EH (cell line): ENCODE measurements around the gene DIAPH1.
A peak's percentile ranks its signal among the peaks of the same experiment; 100 is the strongest.

Experiments used
- DNase-seq: peaks from one replicate; pipeline ENCODE4 v3.0.0-alpha.2; 2015; ENCODE audit warnings: low read depth

DIAPH1 gene

GRCh38 chr5:141639357-141640050 lies 20.7 kb upstream of the DIAPH1 start:
- no peak for DNase-seq

DNA sequence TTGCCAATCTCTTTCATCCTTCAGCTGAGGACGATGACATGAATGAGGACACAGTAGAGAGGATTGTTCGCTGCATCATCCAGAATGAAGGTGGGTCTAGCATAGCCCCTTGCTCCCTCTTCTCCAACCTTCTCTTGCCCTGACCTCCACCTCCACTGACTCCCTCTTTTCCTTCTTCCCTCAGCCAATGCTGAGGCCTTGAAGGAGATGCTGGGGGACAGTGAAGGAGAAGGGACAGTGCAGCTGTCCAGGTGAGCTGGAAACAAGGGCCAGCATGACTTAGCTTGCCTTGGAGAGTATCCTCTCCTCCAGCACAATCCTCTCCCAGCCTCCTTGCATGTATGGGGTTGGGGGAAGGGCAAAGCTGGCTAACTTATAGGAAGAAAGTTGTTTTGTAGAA lies 20.0 kb upstream of the DIAPH1 start:
- no peak for DNase-seq

DNA sequence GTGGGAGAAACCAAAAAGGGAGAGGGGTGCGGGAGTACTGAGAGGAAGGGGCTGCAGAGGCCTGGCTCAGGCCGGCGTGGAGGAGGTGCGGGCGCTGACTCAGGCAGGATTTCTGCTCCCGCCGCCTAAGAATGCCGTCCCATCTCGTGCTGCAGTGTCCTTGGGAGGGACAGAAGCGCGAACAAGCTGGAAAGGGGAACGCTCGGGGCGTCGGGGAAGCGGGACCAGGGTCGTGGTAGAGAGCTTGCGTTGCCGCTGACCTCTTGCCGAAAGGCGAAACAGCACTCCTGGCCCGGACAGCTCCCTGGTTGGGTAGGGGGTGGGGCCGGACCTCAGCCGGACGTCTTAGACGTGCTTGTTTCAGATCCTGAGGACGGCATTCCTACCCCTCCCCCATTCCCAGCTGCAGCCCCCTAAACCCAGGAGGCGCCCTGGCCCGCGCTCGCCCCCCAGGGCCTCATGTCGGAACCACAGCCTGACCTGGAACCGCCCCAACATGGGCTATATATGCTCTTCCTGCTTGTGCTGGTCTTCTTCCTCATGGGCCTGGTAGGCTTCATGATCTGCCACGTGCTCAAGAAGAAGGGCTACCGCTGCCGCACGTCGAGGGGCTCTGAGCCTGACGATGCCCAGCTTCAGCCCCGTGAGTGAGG lies 19.1 kb upstream of the DIAPH1 start:
- DNase-seq: peak; percentile 64

GRCh38 chr5:141637123-141637766 lies 18.4 kb upstream of the DIAPH1 start:
- DNase-seq: no peak

GRCh38 chr5:141636413-141637122 lies 17.8 kb upstream of the DIAPH1 start, which contains the start of the genes HDAC3 and RELL2:
TSS of gene HDAC3 (minus strand) at chr5:141636849. CDS start at chr5:141636790, 59 bp downstream.
TSS of gene RELL2 (plus strand) at chr5:141636997. CDS start at chr5:141638226, 1,229 bp downstream.
- DNase-seq: peak; percentile 90

GRCh38 chr5:141636106-141636412 lies 17.3 kb upstream of the DIAPH1 start:
- DNase-seq: no peak

- no peak for DNase-seq
These were observed 16.8 kb upstream of the DIAPH1 start for GRCh38 chr5:141635646-141636045.

DNA sequence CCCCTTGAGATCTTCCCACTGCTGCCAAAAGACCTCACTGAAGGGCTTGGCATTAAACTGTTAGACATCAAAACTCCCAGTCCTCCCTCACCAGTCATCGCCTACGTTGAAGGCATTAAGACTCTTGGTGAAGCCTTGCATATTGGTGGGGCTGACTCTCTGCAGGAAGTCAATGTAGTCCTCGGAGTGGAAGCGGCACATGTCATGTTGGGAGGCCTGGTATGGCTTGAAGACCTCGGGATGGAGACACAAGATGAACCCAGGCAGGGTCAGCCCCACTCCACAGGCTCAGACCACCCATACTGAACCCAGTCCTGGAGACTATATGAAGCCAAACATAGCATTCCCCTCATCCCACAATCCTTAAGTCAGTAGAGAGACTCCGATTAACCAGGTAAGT lies 15.9 kb upstream of the DIAPH1 start:
- DNase-seq: no peak

- no peak for DNase-seq
These were observed 15.2 kb upstream of the DIAPH1 start for GRCh38 chr5:141633871-141634561.

GRCh38 chr5:141632650-141633049 lies 13.8 kb upstream of the DIAPH1 start:
- DNase-seq: no peak

- DNase-seq: no peak
These were observed 11.9 kb upstream of the DIAPH1 start for GRCh38 chr5:141630570-141631140.

GRCh38 chr5:141628175-141628788 lies 9.5 kb upstream of the DIAPH1 start:
- DNase-seq: peak; percentile 54

GRCh38 chr5:141623611-141624010 lies 4.8 kb upstream of the DIAPH1 start:
- DNase-seq: no peak

GRCh38 chr5:141623186-141623585 lies 4.4 kb upstream of the DIAPH1 start:
- DNase-seq: no peak

GRCh38 chr5:141618030-141618803 lies 583 bp downstream of the DIAPH1 start:
- DNase-seq: peak; percentile 53

DNA sequence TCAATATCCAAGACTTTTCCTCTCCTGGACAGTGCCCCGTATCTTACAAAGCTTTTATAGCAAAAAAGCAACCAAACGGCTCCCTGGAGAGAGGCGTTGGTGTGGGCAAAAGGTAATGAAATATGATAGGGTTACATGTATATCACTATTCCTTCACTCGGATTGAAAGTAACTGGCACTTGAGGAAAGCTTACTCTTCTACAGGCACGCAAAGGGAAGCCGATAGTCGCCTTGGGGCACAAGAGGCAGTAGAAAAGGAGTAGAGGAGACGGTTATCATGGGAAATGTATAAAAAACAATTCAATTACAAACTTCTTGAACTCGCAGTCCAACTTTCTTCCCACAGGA lies 1.1 kb downstream of the DIAPH1 start:
- peak; percentile 47 for DNase-seq

DNA sequence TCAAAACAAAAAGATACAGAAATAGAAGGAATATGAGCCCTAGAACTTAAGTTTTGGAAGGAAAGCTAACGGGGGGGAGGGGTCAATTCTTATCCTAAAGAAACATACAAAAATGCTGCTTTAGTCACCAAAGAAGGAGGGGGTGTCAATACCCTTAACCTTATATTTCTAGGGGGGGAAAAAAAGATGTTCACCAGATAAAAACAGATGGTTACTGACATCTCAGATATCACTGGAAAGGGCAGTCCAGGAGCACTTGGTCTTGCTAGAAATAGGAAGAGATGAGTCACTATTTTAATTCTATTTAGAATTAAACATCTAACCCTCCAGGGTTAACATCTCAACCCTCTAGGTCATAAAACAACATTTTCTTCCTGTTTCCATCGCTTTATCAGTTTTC lies 1.7 kb downstream of the DIAPH1 start:
- peak; percentile 42 for DNase-seq

- DNase-seq: no peak
These were observed 2.6 kb downstream of the DIAPH1 start for GRCh38 chr5:141615991-141616720.

- no peak for DNase-seq
These were observed 5.5 kb downstream of the DIAPH1 start for GRCh38 chr5:141613344-141613743.

DNA sequence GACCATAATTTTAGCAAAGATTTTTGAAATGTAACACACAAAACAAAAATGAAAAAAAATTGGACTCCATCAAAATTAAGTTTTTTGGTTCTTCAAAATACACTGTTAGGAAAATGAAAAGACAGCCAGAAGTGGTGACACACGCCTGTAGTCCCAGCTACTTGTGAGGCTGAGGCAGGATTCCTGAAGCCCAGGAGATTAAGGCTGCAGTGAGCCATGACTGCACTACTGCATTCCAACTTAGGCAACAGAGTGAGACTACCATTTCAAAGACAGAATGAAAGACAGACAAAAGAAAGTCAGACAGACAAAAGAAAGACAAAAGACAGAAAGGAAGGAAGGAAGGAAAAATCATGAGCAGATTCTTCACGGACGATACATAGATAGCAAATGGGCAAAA lies 7.5 kb downstream of the DIAPH1 start:
- peak; percentile 13 for DNase-seq
